Panc1 (cell line): Measurements from ENCODE around the gene ARHGAP12. TPM values are rescaled to one million over a fixed set of nuclear protein-coding genes. Genes with fewer than 3 reads are reported as not detected.

ENCODE experiments used
- ATAC-seq: fragments of 200-7000 bp; cut with Tn5 transposase; 2 replicates; pipeline ENCODE4 v1.9.1; 2020; ENCODE audit warnings: mild to moderate bottlenecking, moderate library complexity
- BruUV-seq: library from RNA; stranded (reverse); fragments of 400-500 nt; replicated peaks from 2 replicates; lab custom pipeline; 2021; lab: Mats Ljungman, UMichigan
- CTCF ChIA-PET: fragments of 300-600 bp; sonication (Branson Sonifier 250); formaldehyde crosslinking; loops from one replicate; lab custom pipeline; 2022; ENCODE audit warnings: antibody characterized with exemption; lab: Charles Lee
- POLR2A ChIA-PET: fragments of 300-600 bp; sonication (Branson Sonifier 250); formaldehyde crosslinking; loops from one replicate; lab custom pipeline; 2022; ENCODE audit warnings: antibody characterized with exemption; lab: Charles Lee
- DNase-seq: peaks from one replicate; pipeline ENCODE4 v3.0.0-alpha.2; 2010; ENCODE audit warnings: low read depth, low spot score
- H3K27ac ChIP-seq: 2 replicates; pipeline ENCODE4 v1.5.1; 2011; ENCODE audit warnings: mild to moderate bottlenecking, low read length, inconsistent platforms
- H3K27me3 ChIP-seq: fragments of 200-500 bp; sonication (Bioruptor generic); 2 replicates; pipeline ENCODE4 v1.6.0; 2014; ENCODE audit warnings: low read length, inconsistent platforms; ENCODE audit not compliant: control insufficient read depth, insufficient read depth
- H3K36me3 ChIP-seq: fragments of 200-500 bp; sonication (Bioruptor generic); 2 replicates; pipeline ENCODE4 v1.5.1; 2014; ENCODE audit warnings: inconsistent platforms, mild to moderate bottlenecking, low read length, moderate library complexity; ENCODE audit not compliant: control insufficient read depth, insufficient read depth
- H3K4me1 ChIP-seq: 2 replicates; pipeline ENCODE4 v1.5.1; 2011; ENCODE audit warnings: inconsistent platforms, mild to moderate bottlenecking, low read length, moderate library complexity; ENCODE audit not compliant: control insufficient read depth, insufficient read depth
- H3K4me3 ChIP-seq, 2 experiments: 2 replicates each; pipeline ENCODE4 v1.5.1; 2011 to 2012; ENCODE audit warnings: low read depth in 2 of 2, low read length in 2 of 2, mild to moderate bottlenecking in 2 of 2, inconsistent platforms in 1 of 2, moderate library complexity in 1 of 2
- H3K9me3 ChIP-seq: fragments of 200-500 bp; sonication (Bioruptor generic); 2 replicates; pipeline ENCODE4 v1.5.1; 2014; ENCODE audit warnings: low read depth, mild to moderate bottlenecking, inconsistent platforms, low read length, moderate library complexity; ENCODE audit not compliant: control insufficient read depth, insufficient read depth
- POLR2AphosphoS5 ChIP-seq: IDR thresholded peaks from 2 replicates; pipeline ENCODE4 v1.6.1; 2012; ENCODE audit warnings: mild to moderate bottlenecking, low read depth, low read length, moderate library complexity
- SIN3A ChIP-seq: IDR thresholded peaks from 2 replicates; pipeline ENCODE4 v1.6.1; 2012; ENCODE audit warnings: low read depth, mild to moderate bottlenecking, low read length, moderate library complexity, borderline replicate concordance; ENCODE audit not compliant: insufficient read depth
- TCF7L2 ChIP-seq: IDR thresholded peaks from 2 replicates; pipeline ENCODE4 v1.6.1; 2011; ENCODE audit warnings: mild to moderate bottlenecking, low read depth, low read length, inconsistent platforms
- in situ Hi-C: cut with HindIII; loops from 2 replicates; pipeline ENCODE4 v1.10.0; 2016; ENCODE audit warnings: low sequenced_read_pairs, low pct_unique_long_range_greater_than_20kb
- intact Hi-C: fragments of 100-400 bp; cut with micrococcal nuclease; formaldehyde crosslinking; loops from one replicate; pipeline ENCODE4 v1.10.0; 2022; ENCODE audit not compliant: unreplicated experiment
- total RNA-seq: library from RNA; stranded (reverse); gene quantifications from one replicate; pipeline ENCODE4 v1.2.1, GENCODE V29; 2021; ENCODE audit not compliant: unreplicated experiment
- TF ChIP-seq, protein P1 (sequence below): fragments of 450-650 bp; IDR thresholded peaks from 2 replicates; pipeline ENCODE4 v1.5.1; 2017; ENCODE audit warnings: mild to moderate bottlenecking
- TF ChIP-seq, protein P2 (sequence below), 2 experiments: IDR thresholded peaks; 2 replicates each; pipeline ENCODE4 v1.6.1; 2011 to 2012; ENCODE audit warnings: low read depth in 2 of 2, control low read depth in 1 of 2, low read length in 1 of 2, mild to moderate bottlenecking in 1 of 2, moderate library complexity in 1 of 2; ENCODE audit not compliant: insufficient read depth in 1 of 2

The ARHGAP12 gene
- total RNA-seq, 1 experiment from 2014 or later, result 22.9 TPM

- Histone ChIP-seq H3K9me3 (no peaks in the 10 kb centered on the region), H3K36me3 (no peaks in the 10 kb centered on the region; the same call in 1 of the 2 replicates), H3K27me3 (no peaks in the 10 kb centered on the region), H3K27ac (peak overlapping the region; percentile 90), H3K4me1 (peaks cover 12% of the 10 kb centered on the region), H3K4me3 (peak overlapping the region; percentile 73 to 88)
- intact Hi-C loops, result no loop called here
- BruUV-seq, result TSS peak; percentile 86
- TF ChIP-seq SIN3A (no peak), POLR2AphosphoS5 (no peak), TCF7L2 (no peak)
- TF ChIP-seq, protein P1, sequence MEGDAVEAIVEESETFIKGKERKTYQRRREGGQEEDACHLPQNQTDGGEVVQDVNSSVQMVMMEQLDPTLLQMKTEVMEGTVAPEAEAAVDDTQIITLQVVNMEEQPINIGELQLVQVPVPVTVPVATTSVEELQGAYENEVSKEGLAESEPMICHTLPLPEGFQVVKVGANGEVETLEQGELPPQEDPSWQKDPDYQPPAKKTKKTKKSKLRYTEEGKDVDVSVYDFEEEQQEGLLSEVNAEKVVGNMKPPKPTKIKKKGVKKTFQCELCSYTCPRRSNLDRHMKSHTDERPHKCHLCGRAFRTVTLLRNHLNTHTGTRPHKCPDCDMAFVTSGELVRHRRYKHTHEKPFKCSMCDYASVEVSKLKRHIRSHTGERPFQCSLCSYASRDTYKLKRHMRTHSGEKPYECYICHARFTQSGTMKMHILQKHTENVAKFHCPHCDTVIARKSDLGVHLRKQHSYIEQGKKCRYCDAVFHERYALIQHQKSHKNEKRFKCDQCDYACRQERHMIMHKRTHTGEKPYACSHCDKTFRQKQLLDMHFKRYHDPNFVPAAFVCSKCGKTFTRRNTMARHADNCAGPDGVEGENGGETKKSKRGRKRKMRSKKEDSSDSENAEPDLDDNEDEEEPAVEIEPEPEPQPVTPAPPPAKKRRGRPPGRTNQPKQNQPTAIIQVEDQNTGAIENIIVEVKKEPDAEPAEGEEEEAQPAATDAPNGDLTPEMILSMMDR, result no peak
- TF ChIP-seq, protein P2, sequence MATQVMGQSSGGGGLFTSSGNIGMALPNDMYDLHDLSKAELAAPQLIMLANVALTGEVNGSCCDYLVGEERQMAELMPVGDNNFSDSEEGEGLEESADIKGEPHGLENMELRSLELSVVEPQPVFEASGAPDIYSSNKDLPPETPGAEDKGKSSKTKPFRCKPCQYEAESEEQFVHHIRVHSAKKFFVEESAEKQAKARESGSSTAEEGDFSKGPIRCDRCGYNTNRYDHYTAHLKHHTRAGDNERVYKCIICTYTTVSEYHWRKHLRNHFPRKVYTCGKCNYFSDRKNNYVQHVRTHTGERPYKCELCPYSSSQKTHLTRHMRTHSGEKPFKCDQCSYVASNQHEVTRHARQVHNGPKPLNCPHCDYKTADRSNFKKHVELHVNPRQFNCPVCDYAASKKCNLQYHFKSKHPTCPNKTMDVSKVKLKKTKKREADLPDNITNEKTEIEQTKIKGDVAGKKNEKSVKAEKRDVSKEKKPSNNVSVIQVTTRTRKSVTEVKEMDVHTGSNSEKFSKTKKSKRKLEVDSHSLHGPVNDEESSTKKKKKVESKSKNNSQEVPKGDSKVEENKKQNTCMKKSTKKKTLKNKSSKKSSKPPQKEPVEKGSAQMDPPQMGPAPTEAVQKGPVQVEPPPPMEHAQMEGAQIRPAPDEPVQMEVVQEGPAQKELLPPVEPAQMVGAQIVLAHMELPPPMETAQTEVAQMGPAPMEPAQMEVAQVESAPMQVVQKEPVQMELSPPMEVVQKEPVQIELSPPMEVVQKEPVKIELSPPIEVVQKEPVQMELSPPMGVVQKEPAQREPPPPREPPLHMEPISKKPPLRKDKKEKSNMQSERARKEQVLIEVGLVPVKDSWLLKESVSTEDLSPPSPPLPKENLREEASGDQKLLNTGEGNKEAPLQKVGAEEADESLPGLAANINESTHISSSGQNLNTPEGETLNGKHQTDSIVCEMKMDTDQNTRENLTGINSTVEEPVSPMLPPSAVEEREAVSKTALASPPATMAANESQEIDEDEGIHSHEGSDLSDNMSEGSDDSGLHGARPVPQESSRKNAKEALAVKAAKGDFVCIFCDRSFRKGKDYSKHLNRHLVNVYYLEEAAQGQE (IDR thresholded peaks at IDR 0.05; ENCODE audit: insufficient read depth in 1 of 2, low read depth in 2 of 2, low read length in 1 of 2), result no peak
- in situ Hi-C loops, result no loop called here
- CTCF ChIA-PET, result interaction anchor here (0.7 kb wide), 1 partner anchor 68 kb away, joined by 3 read pairs; no protein-coding TSS in a partner anchor
- DNase-seq, result no peak
- POLR2A ChIA-PET, result no interaction called here
- no peak for ATAC-seq
These were observed 1.6 kb upstream of the ARHGAP12 start for GRCh38 chr10:31930023-31930751.

GRCh38 chr10:31929261-31930022 is 811 bp upstream of the ARHGAP12 start:
- Histone ChIP-seq H3K4me1 (peaks cover 15% of the 10 kb centered on the region), H3K27me3 (no peaks in the 10 kb centered on the region), H3K9me3 (no peaks in the 10 kb centered on the region), H3K4me3 (peak overlapping the region; percentile 73 to 88), H3K27ac (peak overlapping the region; percentile 90), H3K36me3 (no peaks in the 10 kb centered on the region; the same call in 1 of the 2 replicates)
- intact Hi-C loops, result loop anchor here (5.0 kb wide), 1 partner anchor 62 kb away; no protein-coding TSS in a partner anchor
- peak; percentile 35 for ATAC-seq
- no peak for DNase-seq
- peak; percentile 60 for TF ChIP-seq TCF7L2
- TF ChIP-seq POLR2AphosphoS5, result no peak; the same call in 1 of the 2 replicates
- BruUV-seq, result no TSS peak
- in situ Hi-C loops, result no loop called here
- ChIA-PET POLR2A (interaction anchor here (0.7 to 1.0 kb wide), 2 partner anchors 11 to 33 kb away, joined by 3 read pairs; no protein-coding TSS in a partner anchor), CTCF (interaction anchor here (1.0 kb wide), 1 partner anchor 68 kb away, joined by 4 read pairs; no protein-coding TSS in a partner anchor)
